HEK293 (cell line): ENCODE results near the gene PHACTR3.

Experiments used
- TF ChIP-seq, protein P1 (sequence below): fragments of 450-650 bp; formaldehyde crosslinking; IDR thresholded peaks from 2 replicates; pipeline ENCODE4 v1.5.1; 2016; ENCODE audit warnings: missing biosample characterization, missing genetic modification characterization
- TF ChIP-seq, protein P2 (sequence below): fragments of 450-650 bp; formaldehyde crosslinking; IDR thresholded peaks from 2 replicates; pipeline ENCODE4 v1.5.1; 2016; ENCODE audit warnings: missing biosample characterization, missing genetic modification characterization

DNA sequence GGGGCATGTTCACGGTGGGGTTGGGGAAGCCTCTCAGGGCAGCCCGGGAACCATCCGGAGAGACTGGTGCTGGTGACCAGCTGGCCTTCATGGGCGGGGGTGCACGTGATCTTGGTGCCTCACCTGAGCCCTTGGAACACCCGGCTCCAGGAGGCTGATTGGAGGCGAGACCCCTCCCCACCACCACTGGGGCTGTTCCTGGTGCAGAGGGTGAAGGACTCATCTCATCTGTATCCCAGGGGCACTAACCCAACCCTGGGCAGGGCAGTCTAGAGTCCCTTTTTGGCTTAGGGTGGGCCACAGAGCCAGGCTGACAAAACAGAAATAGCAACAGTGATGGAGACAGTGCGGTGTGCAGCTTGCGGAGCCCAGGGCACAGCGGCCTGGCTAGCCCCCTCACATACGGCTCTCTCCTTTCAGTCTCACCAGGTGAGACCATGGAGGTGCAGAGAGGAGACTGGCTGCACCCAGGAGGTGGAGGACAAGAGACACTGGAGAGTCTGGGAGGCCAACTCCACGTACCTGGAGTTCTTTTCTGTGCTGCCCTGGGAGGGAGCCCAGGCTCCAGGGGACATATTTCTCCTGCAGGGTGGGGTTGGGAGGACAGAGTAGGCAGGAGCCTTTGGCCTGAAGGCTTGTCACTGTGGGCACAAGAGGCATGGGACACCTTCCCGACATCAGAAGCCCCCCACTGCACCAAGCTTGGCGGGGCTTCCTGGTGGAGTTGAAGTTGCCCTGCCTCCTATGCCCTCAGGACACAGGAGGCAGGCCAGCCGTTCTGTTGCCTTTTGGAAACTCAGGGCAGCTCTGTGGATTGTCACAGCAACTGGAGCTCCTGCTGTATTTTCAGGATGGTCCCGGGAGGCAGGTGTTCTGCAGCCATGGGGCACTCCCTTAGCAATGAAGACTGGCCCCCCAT, 223.1 kb downstream of the PHACTR3 start:
- TF ChIP-seq, protein P1, sequence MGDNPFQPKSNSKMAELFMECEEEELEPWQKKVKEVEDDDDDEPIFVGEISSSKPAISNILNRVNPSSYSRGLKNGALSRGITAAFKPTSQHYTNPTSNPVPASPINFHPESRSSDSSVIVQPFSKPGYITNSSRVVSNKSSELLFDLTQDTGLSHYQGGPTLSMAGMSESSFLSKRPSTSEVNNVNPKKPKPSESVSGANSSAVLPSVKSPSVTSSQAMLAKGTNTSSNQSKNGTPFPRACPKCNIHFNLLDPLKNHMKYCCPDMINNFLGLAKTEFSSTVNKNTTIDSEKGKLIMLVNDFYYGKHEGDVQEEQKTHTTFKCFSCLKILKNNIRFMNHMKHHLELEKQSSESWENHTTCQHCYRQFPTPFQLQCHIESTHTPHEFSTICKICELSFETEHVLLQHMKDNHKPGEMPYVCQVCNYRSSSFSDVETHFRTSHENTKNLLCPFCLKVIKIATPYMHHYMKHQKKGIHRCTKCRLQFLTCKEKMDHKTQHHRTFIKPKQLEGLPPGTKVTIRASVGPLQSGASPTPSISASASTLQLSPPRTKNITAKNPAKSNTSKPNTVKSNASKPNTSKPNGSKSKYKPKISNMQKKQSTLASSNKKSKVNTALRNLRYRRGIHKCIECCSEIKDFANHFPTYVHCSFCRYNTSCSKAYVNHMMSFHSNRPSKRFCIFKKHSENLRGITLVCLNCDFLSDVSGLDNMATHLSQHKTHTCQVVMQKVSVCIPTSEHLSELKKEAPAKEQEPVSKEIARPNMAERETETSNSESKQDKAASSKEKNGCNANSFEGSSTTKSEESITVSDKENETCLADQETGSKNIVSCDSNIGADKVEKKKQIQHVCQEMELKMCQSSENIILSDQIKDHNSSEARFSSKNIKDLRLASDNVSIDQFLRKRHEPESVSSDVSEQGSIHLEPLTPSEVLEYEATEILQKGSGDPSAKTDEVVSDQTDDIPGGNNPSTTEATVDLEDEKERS (tag by site-specific recombination), result no peak
- TF ChIP-seq, protein P2, sequence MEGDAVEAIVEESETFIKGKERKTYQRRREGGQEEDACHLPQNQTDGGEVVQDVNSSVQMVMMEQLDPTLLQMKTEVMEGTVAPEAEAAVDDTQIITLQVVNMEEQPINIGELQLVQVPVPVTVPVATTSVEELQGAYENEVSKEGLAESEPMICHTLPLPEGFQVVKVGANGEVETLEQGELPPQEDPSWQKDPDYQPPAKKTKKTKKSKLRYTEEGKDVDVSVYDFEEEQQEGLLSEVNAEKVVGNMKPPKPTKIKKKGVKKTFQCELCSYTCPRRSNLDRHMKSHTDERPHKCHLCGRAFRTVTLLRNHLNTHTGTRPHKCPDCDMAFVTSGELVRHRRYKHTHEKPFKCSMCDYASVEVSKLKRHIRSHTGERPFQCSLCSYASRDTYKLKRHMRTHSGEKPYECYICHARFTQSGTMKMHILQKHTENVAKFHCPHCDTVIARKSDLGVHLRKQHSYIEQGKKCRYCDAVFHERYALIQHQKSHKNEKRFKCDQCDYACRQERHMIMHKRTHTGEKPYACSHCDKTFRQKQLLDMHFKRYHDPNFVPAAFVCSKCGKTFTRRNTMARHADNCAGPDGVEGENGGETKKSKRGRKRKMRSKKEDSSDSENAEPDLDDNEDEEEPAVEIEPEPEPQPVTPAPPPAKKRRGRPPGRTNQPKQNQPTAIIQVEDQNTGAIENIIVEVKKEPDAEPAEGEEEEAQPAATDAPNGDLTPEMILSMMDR (tag by site-specific recombination), result no peak
